ENCODE measurements around the gene DPP6.

DPP6 gene

GRCh38 chr7:154748089-154748786 is 696.0 kb downstream of the DPP6 start:
- no peak for DNase-seq (ENCODE audit: low spot score)
- Histone ChIP-seq H3K4me3 (no peak overlapping the region), H3K27ac (no peak overlapping the region)
- TF ChIP-seq CTCF (IDR thresholded peaks at IDR 0.05), result no peak

- Histone ChIP-seq H3K4me3 (no peak overlapping the region), H3K27ac (no peak overlapping the region)
- DNase-seq (ENCODE audit: low spot score), result no peak
- TF ChIP-seq CTCF (IDR thresholded peaks at IDR 0.05), result no peak
Observed at GRCh38 chr7:154750353-154750801, 698.2 kb downstream of the DPP6 start.

GRCh38 chr7:154753226-154753625 is 701.0 kb downstream of the DPP6 start:
- DNase-seq (ENCODE audit: low spot score), result no peak
- no peak for TF ChIP-seq CTCF (IDR thresholded peaks at IDR 0.05)

GRCh38 chr7:154757756-154758155 is 705.6 kb downstream of the DPP6 start:
- TF ChIP-seq CTCF (IDR thresholded peaks at IDR 0.05), result no peak
- no peak overlapping the region for H3K4me3 ChIP-seq
- no peak overlapping the region for H3K27ac ChIP-seq
- no peak for DNase-seq (ENCODE audit: low spot score)

More at GRCh38 chr7:154753226-154753625, 701.0 kb downstream of the DPP6 start:
- Histone ChIP-seq H3K27ac (no peak overlapping the region), H3K4me3 (no peak overlapping the region)

- DNase-seq (ENCODE audit: low spot score), result no peak
- no peak for TF ChIP-seq CTCF (IDR thresholded peaks at IDR 0.05)
Observed at GRCh38 chr7:154759989-154760388, 707.8 kb downstream of the DPP6 start.

GRCh38 chr7:154765118-154765517 is 712.9 kb downstream of the DPP6 start:
- Histone ChIP-seq H3K4me3 (no peak overlapping the region), H3K27ac (no peak overlapping the region)
- DNase-seq (ENCODE audit: low spot score), result no peak
- no peak for TF ChIP-seq CTCF (IDR thresholded peaks at IDR 0.05)

More at GRCh38 chr7:154759989-154760388, 707.8 kb downstream of the DPP6 start:
- no peak overlapping the region for H3K4me3 ChIP-seq
- no peak overlapping the region for H3K27ac ChIP-seq

GRCh38 chr7:154767142-154767541 is 714.9 kb downstream of the DPP6 start:
- no peak overlapping the region for H3K27ac ChIP-seq
- no peak overlapping the region for H3K4me3 ChIP-seq
- TF ChIP-seq CTCF (IDR thresholded peaks at IDR 0.05), result no peak
- DNase-seq (ENCODE audit: low spot score), result no peak

All from coronary artery (tissue), 2 donors.